K562 (cell line): ENCODE results near the gene COL28A1. TPM values are rescaled to one million over a fixed set of nuclear protein-coding genes. Genes with fewer than 3 reads are reported as not detected.
A peak's percentile ranks its signal among the peaks of the same experiment; 100 is the strongest.

Experiments
- ATAC-seq: fragments of 200-7000 bp; cut with Tn5 transposase; 3 replicates; pipeline ENCODE4 v1.9.1; 2020; ENCODE audit warnings: moderate library complexity
- Bru-seq: library from RNA; stranded (reverse); fragments of 400-500 nt; gene quantifications from one replicate; lab custom pipeline; 2021; lab: Mats Ljungman, UMichigan
- BruChase-seq, 2 experiments: library from RNA; stranded (reverse); fragments of 400-500 nt; gene quantifications; one replicate each; lab custom pipeline; 2021; lab: Mats Ljungman, UMichigan
- BruUV-seq: library from RNA; stranded (reverse); fragments of 400-500 nt; replicated peaks from 2 replicates; lab custom pipeline; 2021; lab: Mats Ljungman, UMichigan
- CTCF ChIA-PET: fragments of 300-600 bp; formaldehyde crosslinking; extraction: SDS; loops from one replicate; lab custom pipeline; 2021; ENCODE audit warnings: low intra/inter-chr PET ratio; lab: Yijun Ruan, JAX
- POLR2A ChIA-PET: fragments of 300-600, 350-650 bp; sonication (Branson Sonifier 250); formaldehyde crosslinking; extraction: SDS; loops from one replicate; lab custom pipeline; 2021; ENCODE audit warnings: antibody characterized with exemption, inconsistent platforms; lab: Yijun Ruan, JAX
- DNase-seq, 4 experiments: peaks; one replicate each; pipeline versions ENCODE4 v3.0.0 to v3.0.0-alpha.2; 2011 to 2018; ENCODE audit warnings: low spot score in 3 of 4, mixed read lengths in 3 of 4; ENCODE audit errors: extremely low read depth in 1 of 4
- FAIRE-seq: peaks from 2 replicates; lab custom pipeline; 2011; peaks lifted over from hg19 to GRCh38; lab: Jason Lieb, UNC
- H2AFZ ChIP-seq: 2 replicates; pipeline ENCODE4 v1.6.0; 2011; ENCODE audit warnings: low read depth, low read length, control low read depth, inconsistent platforms
- H3K27ac ChIP-seq: fragments of 200-600 bp; 3 replicates; pipeline ENCODE4 v1.8.0; 2011; ENCODE audit warnings: low read depth, mild to moderate bottlenecking, control low read depth, inconsistent platforms, low read length, moderate library complexity, mixed read lengths; ENCODE audit errors: extremely low read depth
- H3K27me3 ChIP-seq, 2 experiments: fragments of 300-600 bp in 1 of 2; 2 replicates in 1 of 2; 3 replicates in 1 of 2; pipeline versions ENCODE4 v1.6.0 to v1.8.0; 2011; ENCODE audit warnings: inconsistent platforms in 2 of 2, low read length in 2 of 2, mild to moderate bottlenecking in 1 of 2, mixed read lengths in 1 of 2, moderate library complexity in 1 of 2; ENCODE audit not compliant: control insufficient read depth in 2 of 2, insufficient read depth in 2 of 2
- H3K36me3 ChIP-seq: fragments of 300-600 bp; 3 replicates; pipeline ENCODE4 v1.8.0; 2011; ENCODE audit warnings: mild to moderate bottlenecking, low read length, inconsistent platforms; ENCODE audit not compliant: control insufficient read depth, insufficient read depth
- H3K4me1 ChIP-seq, 2 experiments: fragments of 200-600 bp in 1 of 2; replicated peaks in 1 of 2; 2 replicates in 1 of 2; 3 replicates in 1 of 2; pipeline versions ENCODE4 v1.5.1 to v1.8.0; 2011; ENCODE audit warnings: inconsistent platforms in 2 of 2, low read length in 2 of 2, mild to moderate bottlenecking in 1 of 2, mixed read lengths in 1 of 2, moderate library complexity in 1 of 2; ENCODE audit not compliant: control insufficient read depth in 2 of 2, insufficient read depth in 2 of 2
- H3K4me2 ChIP-seq: 2 replicates; pipeline ENCODE4 v1.6.1; 2011; ENCODE audit warnings: low read length, control low read depth, inconsistent platforms, mixed read lengths; ENCODE audit not compliant: insufficient read depth
- H3K4me3 ChIP-seq: fragments of 200-600 bp; sonication (generic), shearing (Covaris generic); 2 replicates; pipeline ENCODE4 v1.5.1; 2016; ENCODE audit warnings: control low read depth, inconsistent platforms
- H3K79me2 ChIP-seq: fragments of 200-600 bp; 3 replicates; pipeline ENCODE4 v1.8.0; 2011; ENCODE audit warnings: low read length, inconsistent platforms; ENCODE audit not compliant: control insufficient read depth, insufficient read depth
- H3K9ac ChIP-seq, 2 experiments: 2 replicates each; pipeline versions ENCODE4 v1.6.0 to v1.6.1; 2011; ENCODE audit warnings: low read depth in 2 of 2, low read length in 2 of 2, control low read depth in 1 of 2, inconsistent platforms in 1 of 2, mild to moderate bottlenecking in 1 of 2, mixed read lengths in 1 of 2; ENCODE audit not compliant: insufficient read depth in 1 of 2
- H3K9me1 ChIP-seq: one replicate; pipeline ENCODE4 v1.6.0; 2011; ENCODE audit warnings: inconsistent platforms, mild to moderate bottlenecking, low read length, moderate library complexity; ENCODE audit not compliant: control insufficient read depth, insufficient read depth
- H3K9me3 ChIP-seq: replicated peaks from 2 replicates; pipeline ENCODE4 v1.5.1; 2011; ENCODE audit warnings: low read depth, low read length, inconsistent platforms; ENCODE audit not compliant: control insufficient read depth, insufficient read depth
- H4K20me1 ChIP-seq: replicated peaks from 2 replicates; pipeline ENCODE4 v1.6.1; 2011; ENCODE audit warnings: low read length, inconsistent platforms, mixed read lengths; ENCODE audit not compliant: control insufficient read depth, insufficient read depth
- HINFP ChIP-seq: fragments of 450-650 bp; conservative IDR thresholded peaks from 2 replicates; pipeline ENCODE4 v1.6.1; 2016; ENCODE audit warnings: missing genetic modification characterization, low read depth, mild to moderate bottlenecking, control low read depth, missing compliant biosample characterization
- KAT8 ChIP-seq: fragments of 450-650 bp; IDR thresholded peaks from 2 replicates; pipeline ENCODE4 v1.6.1; 2016; ENCODE audit warnings: low read depth, mild to moderate bottlenecking
- NFIC ChIP-seq: fragments of 450-650 bp; IDR thresholded peaks from 2 replicates; pipeline ENCODE4 v1.6.1; 2017; ENCODE audit warnings: mild to moderate bottlenecking, inconsistent platforms
- OTX1 ChIP-seq: fragments of 450-650 bp; formaldehyde crosslinking; IDR thresholded peaks from 2 replicates; pipeline ENCODE4 v1.4.0; 2022; ENCODE audit warnings: mild to moderate bottlenecking
- POU5F1 ChIP-seq: fragments of 150-350 bp; IDR thresholded peaks from 2 replicates; pipeline ENCODE4 v1.6.1; 2014; ENCODE audit warnings: borderline replicate concordance, low read length, low read depth, mild to moderate bottlenecking; ENCODE audit not compliant: partially characterized antibody
- SAP30 ChIP-seq: fragments of 200-600 bp; sonication (generic); IDR thresholded peaks from 2 replicates; pipeline ENCODE4 v1.6.1; 2012; ENCODE audit warnings: borderline replicate concordance, low read depth, mild to moderate bottlenecking, moderate library complexity, low read length, control low read depth, inconsistent platforms; ENCODE audit not compliant: insufficient read depth, poor library complexity, severe bottlenecking
- TARDBP ChIP-seq: fragments of 450-650 bp; IDR thresholded peaks from 2 replicates; pipeline ENCODE4 v1.6.1; 2016
- YY1 ChIP-seq, 3 experiments: IDR thresholded peaks; 2 replicates each; pipeline ENCODE4 v1.6.1; 2011; ENCODE audit warnings: low read length in 2 of 3, mild to moderate bottlenecking in 2 of 3, moderate library complexity in 2 of 3, borderline replicate concordance in 1 of 3, control low read depth in 1 of 3, low read depth in 1 of 3; ENCODE audit not compliant: insufficient read depth in 3 of 3, insufficient replicate concordance in 2 of 3, control insufficient read depth in 1 of 3, insufficient read length in 1 of 3; ENCODE audit errors: extremely low read depth in 1 of 3
- ZC3H4 ChIP-seq: sonication (generic); formaldehyde crosslinking; IDR thresholded peaks from 2 replicates; pipeline ENCODE4 v1.9.0; 2021; ENCODE audit warnings: missing genetic modification reagents, borderline replicate concordance
- ZNF175 ChIP-seq: fragments of 200-800 bp; sonication (Bioruptor generic); IDR thresholded peaks from 2 replicates; pipeline ENCODE4 v1.6.1; 2016; ENCODE audit warnings: low read depth, mild to moderate bottlenecking, missing genetic modification characterization, missing compliant biosample characterization
- ZNF551 ChIP-seq: fragments of 250-450 bp; sonication (Bioruptor Pico); IDR thresholded peaks from 2 replicates; pipeline ENCODE4 v1.5.0; 2021; ENCODE audit warnings: mild to moderate bottlenecking, moderate library complexity
- WGBS: fragments of 100-300 bp; shearing (Covaris generic); methylation state at CpG from one replicate; pipeline ENCODE4 v1.1.6; 2016; ENCODE audit warnings: low coverage, mixed read lengths; ENCODE audit not compliant: insufficient coverage; ENCODE audit errors: missing lambda C conversion rate; 5-methylcytosine and 5-hydroxymethylcytosine counted together
- in situ Hi-C: fragments of 300-500 bp; cut with MboI; formaldehyde crosslinking; loops from 4 replicates; pipeline ENCODE4 v1.15.0; 2018; ENCODE audit warnings: inconsistent platforms, mixed read lengths
- intact Hi-C: fragments of 100-400 bp; cut with micrococcal nuclease; formaldehyde crosslinking; loops from 2 replicates; pipeline ENCODE4 v1.14.2; 2022
- long read RNA-seq, 3 experiments: library from polyadenylated mRNA in 2 of 3; library from RNA in 1 of 3; unstranded in 2 of 3; stranded (forward) in 1 of 3; transcript quantifications; one replicate each; pipeline ENCODE4 v2.0.0, GENCODE V29; 2019 to 2022
- polyA minus RNA-seq, 3 experiments: library from RNA; depleted of rRNA, polyadenylated mRNA; stranded (reverse); fragments of >200 nt; gene quantifications; 2 replicates each; pipeline ENCODE4 v1.2.3, GENCODE V29; 2011
- polyA plus RNA-seq, 8 experiments: library from polyadenylated mRNA; depleted of rRNA in 4 of 8; stranded (reverse) in 5 of 8; unstranded in 3 of 8; fragments of >200 nt; fragmentation: Nextera tagmentation in 2 of 8; fragmentation: Illumina TruSeq in 1 of 8; extraction: Ambion mirVana in 2 of 8; extraction: Trizol in 1 of 8; gene quantifications; 2 replicates each; pipeline versions ENCODE4 v1.2.1 to v1.2.3, GENCODE V29; 2011 to 2014; ENCODE audit warnings: inconsistent platforms in 1 of 8, missing spikeins in 1 of 8
- total RNA-seq, 7 experiments: library from RNA; depleted of rRNA in 6 of 7; stranded (reverse); fragments of >200 nt in 6 of 7; fragmentation: Illumina TruSeq in 2 of 7; extraction: Trizol in 2 of 7; gene quantifications; 2 replicates each; pipeline versions ENCODE4 v1.2.1 to v1.2.3, GENCODE V29; 2011 to 2021; ENCODE audit warnings: low replicate concordance in 1 of 7

The COL28A1 gene
- total RNA-seq (2011; cell fraction: chromatin; rRNA removed; ENCODE audit: low replicate concordance), result 0.81 TPM in 1 of 2 replicates, not detected in the other
- not detected in 2 replicates for total RNA-seq (2011; cell fraction: nucleolus; rRNA removed)
- 0.29 TPM in 1 of 2 replicates, not detected in the other for total RNA-seq (2011; cell fraction: nucleoplasm; rRNA removed)
- total RNA-seq (2014; rRNA removed) (0.04 and 0.05 TPM in 2 replicates), total RNA-seq (2014; rRNA removed; fragmentation: Illumina TruSeq; extraction: Trizol) (0.11 TPM in 1 of 2 replicates, not detected in the other), total RNA-seq (2015; rRNA removed; fragmentation: Illumina TruSeq; extraction: Trizol) (not detected in 2 replicates), total RNA-seq (2021) (0.13 and 0.40 TPM in 2 replicates), polyA plus RNA-seq (2011; rRNA removed) (0.03 and 0.04 TPM in 2 replicates), polyA plus RNA-seq (2014; fragmentation: Illumina TruSeq; extraction: Trizol) (0.06 and 0.07 TPM in 2 replicates), polyA plus RNA-seq (2014; fragmentation: Nextera tagmentation; extraction: Ambion mirVana) (under 1 TPM in 1 of 2 experiments, not detected in 1; 0.03 TPM), polyA plus RNA-seq (2014; rRNA removed) (0.12 TPM in 1 of 2 replicates, not detected in the other), polyA minus RNA-seq (2011; rRNA and poly(A)+ RNA removed) (0.09 TPM in 1 of 2 replicates, not detected in the other), Bru-seq, nascent RNA (percentile 20 among the genes with signal in this experiment), BruChase-seq, experiment 1, labeled RNA remaining after a 2-hour chase (percentile 28 among the genes with signal in this experiment), BruChase-seq, experiment 2, labeled RNA remaining after a 6-hour chase (percentile 23 among the genes with signal in this experiment)
- polyA plus RNA-seq (2011; cell fraction: cytosol; rRNA removed), result 0.04 TPM in 1 of 2 replicates, not detected in the other
- polyA plus RNA-seq (2011; cell fraction: nucleus; rRNA removed), result 0.11 and 0.46 TPM in 2 replicates
- polyA plus RNA-seq (2012), result 0.08 and 0.50 TPM in 2 replicates
- polyA minus RNA-seq (2011; cell fraction: cytosol; rRNA and poly(A)+ RNA removed), result not detected in 2 replicates
- polyA minus RNA-seq (2011; cell fraction: nucleus; rRNA and poly(A)+ RNA removed), result 0.33 TPM in 1 of 2 replicates, not detected in the other
- long read RNA-seq, experiment 1, result 0 reads
- long read RNA-seq, experiment 2, result 0 reads
- long read RNA-seq, experiment 3, result 0 reads

- Histone ChIP-seq H3K9me3 (no peaks in the 10 kb centered on the region), H2AFZ (no peak within 1 kb of the TSS), H3K36me3 (no peaks in the 10 kb centered on the region), H3K9ac (no peak within 1 kb of the TSS), H4K20me1 (no peaks in the 10 kb centered on the region), H3K4me2 (no peak within 1 kb of the TSS), H3K79me2 (no peaks in the 10 kb centered on the region), H3K27ac (no peak within 1 kb of the TSS), H3K9me1 (no peaks in the 10 kb centered on the region), H3K27me3 (0 out of 5 replicates have a peak, but pooled peaks cover 0 to 2% of the 10 kb centered on the region in 2 experiments), H3K4me1 (no peaks in the 10 kb centered on the region), H3K4me3 (no peak within 1 kb of the TSS)
- in situ Hi-C loops (loop anchor here (5.0 kb wide), 3 partner anchors 113 to 568 kb away; no protein-coding TSS in a partner anchor), intact Hi-C loops (no loop called here)
- ATAC-seq, result no peak
- DNase-seq, result no peak
- ChIA-PET CTCF (no interaction called here), POLR2A (no interaction called here)
- WGBS, result 0% methylated on average over 1 of the region's 1 CpG
- FAIRE-seq, result no peak
- no TSS peak for BruUV-seq
- TF ChIP-seq OTX1 (CRISPR knock-in tag) (no peak), NFIC (no peak), YY1 (IDR thresholded peaks at IDR 0.05; ENCODE audit: borderline replicate concordance in 1 of 3, control insufficient read depth in 1 of 3, extremely low read depth in 1 of 3, insufficient read depth in 3 of 3, insufficient read length in 1 of 3, insufficient replicate concordance in 2 of 3, low read depth in 1 of 3, low read length in 2 of 3) (no peak), ZNF551 (CRISPR knock-in tag) (no peak), KAT8 (no peak), SAP30 (no peak), ZC3H4 (CRISPR knock-in tag) (no peak), HINFP (no peak), ZNF175 (CRISPR knock-in tag) (no peak), POU5F1 (no peak), TARDBP (no peak)
Measured at GRCh38 chr7:7535691-7536090, at the start of gene COL28A1. Gene COL28A1 (minus strand): TSS chr7:7535873. CDS start chr7:7532875, 2,998 bp downstream.
